Measurements from ENCODE around the gene PRR35.

Gene PRR35

GRCh38 chr16:534856-535445 is 25.2 kb upstream of the PRR35 start:
- Histone ChIP-seq H3K27ac (no peak overlapping the region), H3K4me3 (no peak overlapping the region)
- DNase-seq (ENCODE audit: low spot score) = no peak
- no peak for TF ChIP-seq CTCF (IDR thresholded peaks at IDR 0.05)

- no peak overlapping the region for H3K27ac ChIP-seq
- no peak overlapping the region for H3K4me3 ChIP-seq
- no peak for DNase-seq (ENCODE audit: low spot score)
- TF ChIP-seq CTCF (IDR thresholded peaks at IDR 0.05) = no peak
These were observed 24.5 kb upstream of the PRR35 start for GRCh38 chr16:535446-536405.

- no peak overlapping the region for H3K27ac ChIP-seq
- no peak for DNase-seq (ENCODE audit: low spot score)
- TF ChIP-seq CTCF (IDR thresholded peaks at IDR 0.05) = no peak
- no peak overlapping the region for H3K4me3 ChIP-seq
These were observed 23.4 kb upstream of the PRR35 start for GRCh38 chr16:536746-537145.

GRCh38 chr16:537415-538335 is 22.5 kb upstream of the PRR35 start:
- H3K4me3 ChIP-seq = no peak overlapping the region
- DNase-seq (ENCODE audit: low spot score) = no peak
- no peak for TF ChIP-seq CTCF (IDR thresholded peaks at IDR 0.05)
- H3K27ac ChIP-seq = no peak overlapping the region

GRCh38 chr16:539901-540530 is 20.2 kb upstream of the PRR35 start:
- no peak for DNase-seq (ENCODE audit: low spot score)
- H3K4me3 ChIP-seq = no peak overlapping the region
- no peak for TF ChIP-seq CTCF (IDR thresholded peaks at IDR 0.05)
- H3K27ac ChIP-seq = no peak overlapping the region

GRCh38 chr16:540645-541340 is 19.4 kb upstream of the PRR35 start:
- no peak for TF ChIP-seq CTCF (IDR thresholded peaks at IDR 0.05)
- Histone ChIP-seq H3K4me3 (no peak overlapping the region), H3K27ac (no peak overlapping the region)
- DNase-seq (ENCODE audit: low spot score) = no peak

Measured in coronary artery (tissue), 2 donors.